ENCODE results near the gene PRKAA1.
"Not testable (repeated sequence)": the region's sequence is repeated elsewhere in the genome, so short reads cannot be mapped to it uniquely, and the experiment has no call there.

Gene PRKAA1

DNA sequence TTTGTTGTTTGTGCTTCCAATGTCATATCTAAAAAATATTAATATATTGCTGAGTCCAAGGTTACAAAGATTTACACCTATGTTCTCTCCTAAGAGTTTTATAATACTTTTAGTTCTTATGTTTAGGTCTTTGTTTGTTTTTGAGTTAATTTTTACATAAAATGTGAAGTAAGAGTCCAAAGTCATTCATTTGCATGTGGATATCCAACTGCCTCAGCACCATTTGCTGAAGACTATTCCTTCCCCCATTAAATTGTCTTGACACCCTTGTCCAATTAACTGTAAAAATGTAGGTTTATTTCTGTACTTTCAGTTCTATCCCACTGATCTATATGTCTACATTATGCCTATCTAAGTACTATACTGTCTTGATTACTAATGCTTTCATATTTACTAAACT is 78.1 kb downstream of the PRKAA1 start:
- no peak for DNase-seq

- no peak for DNase-seq
Observed at GRCh38 chr5:40717281-40717680, 80.9 kb downstream of the PRKAA1 start.

- no peak for DNase-seq
Observed at GRCh38 chr5:40716590-40716989, 81.6 kb downstream of the PRKAA1 start.

GRCh38 chr5:40716000-40716399 is 82.2 kb downstream of the PRKAA1 start:
- no peak for DNase-seq

DNA sequence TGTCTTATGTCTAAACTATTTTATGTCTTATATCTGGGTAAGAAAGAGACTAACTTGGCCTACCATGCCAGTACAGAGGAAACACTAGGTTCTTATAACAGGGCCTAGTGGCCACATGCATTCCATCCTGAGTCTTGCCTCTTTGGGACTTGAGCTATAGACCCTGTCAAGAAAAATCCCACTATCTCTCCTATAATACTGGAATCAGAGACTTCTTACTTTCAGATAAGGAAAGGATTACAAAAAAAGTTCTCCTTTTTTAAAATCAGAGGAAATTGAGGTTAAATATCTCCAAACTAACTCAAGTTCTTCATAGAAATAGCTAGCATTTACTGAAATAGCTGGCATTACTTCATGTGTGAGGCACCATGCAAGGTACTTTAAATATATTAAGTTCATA is 84.2 kb downstream of the PRKAA1 start:
- DNase-seq = no peak

DNA sequence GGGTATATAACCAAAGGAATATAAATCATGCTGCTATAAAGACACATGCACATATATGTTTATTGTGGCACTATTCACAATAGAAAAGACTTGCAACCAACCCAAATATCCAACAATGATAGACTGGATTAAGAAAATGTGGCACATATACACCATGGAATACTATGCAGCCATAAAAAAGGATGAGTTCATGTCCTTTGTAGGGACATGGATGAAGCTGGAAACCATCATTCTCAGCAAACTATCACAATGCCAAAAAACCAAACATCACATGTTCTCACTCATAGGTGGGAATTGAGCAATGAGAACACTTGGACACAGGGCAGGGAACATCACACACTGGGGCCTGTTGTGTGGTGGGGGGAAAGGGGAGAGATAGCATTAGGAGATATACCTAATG is 87.6 kb downstream of the PRKAA1 start:
- DNase-seq = not testable (repeated sequence)

Measured in activated CD8-positive, alpha-beta memory T cell treated with anti-CD3 and anti-CD28 coated beads, Interleukin-2, amount 50 U/mL, for 4 hours (primary cell).